Cortex of kidney (tissue), 1 donor: Measurements from ENCODE around the gene TLR4.

ENCODE experiments used
- DNase-seq: peaks from one replicate; lab custom pipeline; 2025; lab: John Stamatoyannopoulos, UW

Gene TLR4

DNA sequence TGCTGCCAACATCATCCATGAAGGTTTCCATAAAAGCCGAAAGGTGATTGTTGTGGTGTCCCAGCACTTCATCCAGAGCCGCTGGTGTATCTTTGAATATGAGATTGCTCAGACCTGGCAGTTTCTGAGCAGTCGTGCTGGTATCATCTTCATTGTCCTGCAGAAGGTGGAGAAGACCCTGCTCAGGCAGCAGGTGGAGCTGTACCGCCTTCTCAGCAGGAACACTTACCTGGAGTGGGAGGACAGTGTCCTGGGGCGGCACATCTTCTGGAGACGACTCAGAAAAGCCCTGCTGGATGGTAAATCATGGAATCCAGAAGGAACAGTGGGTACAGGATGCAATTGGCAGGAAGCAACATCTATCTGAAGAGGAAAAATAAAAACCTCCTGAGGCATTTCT lies 10.1 kb downstream of the TLR4 start:
- no peak for DNase-seq

DNA sequence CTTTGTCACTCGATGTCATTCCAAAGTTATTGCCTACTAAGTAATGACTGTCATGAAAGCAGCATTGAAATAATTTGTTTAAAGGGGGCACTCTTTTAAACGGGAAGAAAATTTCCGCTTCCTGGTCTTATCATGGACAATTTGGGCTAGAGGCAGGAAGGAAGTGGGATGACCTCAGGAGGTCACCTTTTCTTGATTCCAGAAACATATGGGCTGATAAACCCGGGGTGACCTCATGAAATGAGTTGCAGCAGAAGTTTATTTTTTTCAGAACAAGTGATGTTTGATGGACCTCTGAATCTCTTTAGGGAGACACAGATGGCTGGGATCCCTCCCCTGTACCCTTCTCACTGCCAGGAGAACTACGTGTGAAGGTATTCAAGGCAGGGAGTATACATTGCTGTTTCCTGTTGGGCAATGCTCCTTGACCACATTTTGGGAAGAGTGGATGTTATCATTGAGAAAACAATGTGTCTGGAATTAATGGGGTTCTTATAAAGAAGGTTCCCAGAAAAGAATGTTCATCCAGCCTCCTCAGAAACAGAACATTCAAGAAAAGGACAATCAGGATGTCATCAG lies 11.3 kb downstream of the TLR4 start:
- DNase-seq, result no peak

DNA sequence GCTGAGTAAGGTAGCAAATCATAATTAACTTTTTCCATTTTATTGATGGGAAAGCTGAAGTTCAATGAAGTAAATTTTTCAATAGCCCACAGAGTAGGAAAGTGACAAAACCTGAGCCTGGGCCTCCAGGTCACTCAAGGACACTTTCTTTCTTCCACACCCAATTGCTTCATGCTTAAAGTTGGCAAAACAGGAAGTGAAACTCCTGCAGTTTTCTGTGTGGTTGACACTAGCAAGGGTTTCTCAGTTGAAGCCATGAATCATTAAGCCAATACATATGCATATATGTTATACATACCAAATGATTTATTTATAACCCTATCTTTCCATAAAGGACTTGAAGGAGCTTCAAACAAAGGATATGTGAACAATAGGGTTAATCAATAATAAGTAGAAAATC lies 13.9 kb downstream of the TLR4 start:
- DNase-seq, result no peak

DNA sequence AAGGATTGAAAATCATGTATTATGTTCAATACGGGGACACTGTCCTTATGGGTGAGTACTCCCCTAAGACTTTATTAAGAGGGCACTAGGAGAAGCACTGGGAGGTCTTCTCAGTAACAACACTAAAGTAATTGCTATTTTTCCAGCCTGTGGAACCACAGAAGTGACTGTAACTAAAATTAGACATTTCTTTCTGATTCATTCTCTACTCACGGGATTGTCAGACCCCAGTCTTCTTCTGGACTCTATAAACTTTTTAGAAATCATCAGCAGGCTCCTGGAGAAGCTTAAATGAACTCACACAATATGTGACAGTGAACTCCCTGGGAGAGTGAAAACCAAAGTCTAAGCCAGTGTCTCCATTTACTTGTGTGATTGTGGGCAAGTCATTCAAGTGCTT lies 14.5 kb downstream of the TLR4 start:
- DNase-seq, result no peak

DNA sequence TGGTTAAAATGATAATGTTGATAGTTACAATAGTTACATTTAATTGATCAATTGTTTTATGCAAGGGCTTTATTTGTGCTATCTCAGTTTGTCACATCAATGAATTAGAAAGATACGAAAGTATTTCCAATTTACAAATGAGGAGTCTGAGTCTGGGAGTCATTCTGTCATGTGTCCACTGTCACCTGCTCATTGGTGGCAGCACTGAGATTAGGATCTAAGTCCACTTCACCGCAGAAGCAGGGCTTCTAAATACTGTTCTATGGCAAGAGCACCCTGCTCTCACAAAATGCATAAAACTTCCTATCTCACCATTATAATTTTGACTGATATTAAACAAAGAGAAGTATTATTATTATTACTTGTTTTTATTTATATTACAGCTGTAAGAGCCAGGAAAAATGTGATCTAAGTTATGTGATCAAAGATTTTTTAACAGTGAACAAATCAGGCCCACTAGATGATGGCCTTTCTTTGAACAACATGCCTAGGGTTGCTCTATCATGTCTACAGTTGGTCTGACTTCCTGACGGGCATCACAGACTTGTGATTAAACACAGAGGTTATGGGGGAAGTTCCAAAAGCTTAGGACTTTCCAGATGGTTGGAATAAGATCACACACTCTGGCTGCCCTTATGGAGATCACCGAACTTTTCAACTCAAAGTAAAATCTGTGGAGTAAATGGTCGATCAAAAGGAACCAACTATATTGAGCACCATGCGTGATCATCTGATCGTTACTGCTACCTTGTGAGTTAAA lies 15.1 kb downstream of the TLR4 start:
- no peak for DNase-seq

DNA sequence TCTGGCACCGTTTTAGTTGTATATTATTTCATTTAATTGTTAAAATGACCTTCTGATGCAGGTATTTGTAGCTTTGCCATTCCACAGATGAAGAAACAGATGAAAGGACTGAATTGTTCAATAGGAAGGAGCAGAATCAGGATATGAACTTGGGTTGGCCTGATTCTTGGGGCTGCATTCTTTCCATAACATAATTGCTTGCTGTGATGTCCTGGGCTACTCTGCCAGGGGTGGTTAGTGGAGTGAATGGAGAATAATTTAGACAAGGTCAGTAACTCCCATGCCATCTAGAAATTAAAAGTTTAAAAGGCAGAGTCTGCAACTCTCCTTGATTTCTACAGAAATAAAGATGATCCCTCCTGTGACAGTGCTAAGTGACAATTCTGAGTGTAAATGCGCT lies 15.9 kb downstream of the TLR4 start:
- no peak for DNase-seq

DNA sequence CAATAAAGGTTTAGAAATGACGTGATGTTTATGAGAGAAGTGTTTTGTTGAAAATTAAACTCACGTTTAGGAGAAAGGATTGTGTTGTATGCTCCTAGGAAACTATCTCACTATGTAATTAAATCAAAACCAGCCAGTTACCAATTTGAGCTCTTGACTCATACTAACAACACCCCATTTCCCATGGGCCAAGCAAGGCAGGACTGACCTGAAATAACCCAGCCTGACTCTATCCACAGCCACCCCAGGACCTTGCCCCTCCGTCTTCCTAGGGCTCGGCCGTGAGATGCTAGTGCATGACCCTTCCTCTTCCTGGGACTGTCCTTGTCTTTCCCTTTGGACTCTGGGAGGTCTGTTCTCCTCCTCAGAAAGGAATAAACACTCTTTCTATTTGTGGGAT lies 16.4 kb downstream of the TLR4 start:
- DNase-seq, result no peak

DNA sequence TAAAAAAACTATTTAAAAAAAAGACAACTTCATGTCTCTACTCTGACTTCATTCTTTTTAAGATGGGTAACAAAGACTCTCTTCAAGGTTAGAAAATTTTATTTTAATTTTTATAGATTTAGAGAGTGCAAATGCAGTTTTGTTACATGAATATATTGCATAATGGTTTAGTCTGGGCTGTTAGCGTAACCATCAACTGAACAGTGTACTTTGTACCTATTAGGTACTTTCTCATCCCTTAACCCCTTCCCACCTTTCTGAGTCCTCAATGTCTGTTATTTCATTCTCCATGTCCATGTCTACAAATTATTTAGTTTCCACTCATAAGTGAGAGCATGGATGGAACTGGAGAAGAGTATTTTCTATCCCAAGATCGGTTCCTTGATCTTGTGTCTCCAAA lies 16.8 kb downstream of the TLR4 start:
- no peak for DNase-seq

DNA sequence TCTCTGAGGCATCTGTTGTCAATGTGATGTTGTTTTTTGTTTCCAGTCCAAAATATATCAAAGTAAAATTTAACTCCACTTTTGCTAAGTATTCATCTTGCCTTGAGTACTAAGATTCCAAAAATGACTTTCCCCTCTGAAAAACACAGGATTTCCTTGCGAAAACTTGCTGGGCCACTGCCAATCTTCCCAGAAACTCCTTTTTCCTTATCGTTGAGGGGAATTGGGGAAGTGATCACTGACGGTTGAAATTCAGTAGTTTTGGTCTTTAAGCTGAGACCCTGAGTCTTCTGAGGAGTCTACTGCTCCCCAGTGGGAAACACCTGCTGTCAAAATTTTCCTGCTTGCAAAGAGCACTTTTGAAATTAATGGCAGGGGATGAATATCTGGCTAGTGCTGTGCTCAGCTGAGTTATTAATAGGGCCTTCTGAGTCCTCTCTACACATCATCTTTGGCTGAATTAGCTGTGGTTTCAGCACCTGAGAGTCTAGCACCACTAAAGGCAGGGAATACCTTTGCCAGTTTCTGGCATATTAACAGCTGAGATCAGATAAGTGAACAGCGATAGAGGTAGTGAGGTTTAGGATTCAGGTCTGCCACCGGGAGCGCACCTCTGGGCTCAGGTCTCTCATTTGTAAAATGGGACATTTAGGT lies 18.0 kb downstream of the TLR4 start:
- DNase-seq, result no peak

DNA sequence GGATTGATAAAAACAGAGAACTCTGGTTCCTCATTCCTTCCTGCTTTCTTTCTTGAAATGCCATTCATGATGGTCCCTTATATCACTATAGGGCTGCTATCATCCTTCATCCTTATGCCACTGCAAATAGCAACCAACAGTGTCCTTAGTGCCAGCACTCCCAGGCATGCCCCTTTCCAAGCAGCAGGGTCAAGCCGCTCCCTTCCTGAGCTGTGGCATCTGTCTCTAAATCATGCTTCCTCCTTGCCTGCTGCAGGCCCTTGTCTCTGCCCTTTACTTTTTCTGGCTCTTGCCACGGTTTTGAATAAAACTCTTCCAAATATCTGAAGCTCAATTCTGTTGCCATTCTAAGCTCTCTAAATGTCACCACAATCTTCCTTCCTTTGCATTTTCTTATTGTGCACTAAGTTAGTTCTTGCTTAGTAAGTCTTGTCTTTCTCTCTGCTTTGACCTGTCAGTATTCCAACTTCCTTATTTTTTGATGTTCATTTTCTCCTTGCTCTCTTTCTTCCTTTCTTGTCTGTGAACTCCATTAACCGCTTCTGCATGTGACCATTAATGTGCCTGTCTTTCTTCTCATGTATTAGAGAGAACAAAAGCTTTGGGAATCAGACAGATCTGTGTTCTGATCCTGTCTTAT lies 19.9 kb downstream of the TLR4 start:
- no peak for DNase-seq

DNA sequence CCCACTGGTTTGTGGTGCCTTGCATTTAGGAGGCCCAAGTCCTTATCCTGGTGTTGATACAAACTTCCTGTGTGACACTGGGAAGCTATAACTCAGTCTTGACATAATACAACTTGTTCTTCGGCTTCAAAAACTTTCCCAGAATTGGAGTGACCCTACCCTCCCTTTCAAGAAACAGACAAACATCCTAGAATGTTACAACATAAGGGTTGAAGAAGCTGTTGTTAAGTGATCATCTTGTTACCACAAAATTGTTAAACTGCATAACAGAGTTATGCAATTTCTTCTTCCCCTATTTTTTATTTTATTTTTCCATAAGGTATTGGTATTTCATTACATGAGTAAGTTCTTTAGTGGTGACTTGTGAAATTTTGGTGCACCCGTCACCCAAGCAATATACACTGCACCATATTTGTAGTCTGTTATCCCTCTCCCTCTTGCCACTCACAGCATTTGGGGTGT lies 21.3 kb downstream of the TLR4 start:
- no peak for DNase-seq

DNA sequence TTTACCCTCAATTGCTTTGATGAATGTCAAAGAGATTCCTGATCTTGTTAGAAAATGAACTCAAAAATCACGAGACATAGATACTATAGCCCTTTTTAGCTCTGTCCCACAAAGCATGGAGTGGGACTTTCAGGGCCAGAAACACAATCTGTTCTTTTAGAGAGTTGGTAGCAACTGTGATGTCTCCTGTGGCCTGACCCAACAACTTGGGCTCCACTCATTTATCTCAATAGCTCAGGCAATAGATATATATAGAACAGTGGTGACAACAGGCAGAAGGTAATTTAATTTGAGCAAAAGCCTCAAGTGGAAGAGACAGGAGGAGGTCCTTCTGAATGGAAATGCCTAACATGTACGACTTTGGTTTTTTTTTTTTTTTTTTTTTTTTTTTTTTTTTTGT lies 25.2 kb downstream of the TLR4 start:
- DNase-seq, result no peak

DNA sequence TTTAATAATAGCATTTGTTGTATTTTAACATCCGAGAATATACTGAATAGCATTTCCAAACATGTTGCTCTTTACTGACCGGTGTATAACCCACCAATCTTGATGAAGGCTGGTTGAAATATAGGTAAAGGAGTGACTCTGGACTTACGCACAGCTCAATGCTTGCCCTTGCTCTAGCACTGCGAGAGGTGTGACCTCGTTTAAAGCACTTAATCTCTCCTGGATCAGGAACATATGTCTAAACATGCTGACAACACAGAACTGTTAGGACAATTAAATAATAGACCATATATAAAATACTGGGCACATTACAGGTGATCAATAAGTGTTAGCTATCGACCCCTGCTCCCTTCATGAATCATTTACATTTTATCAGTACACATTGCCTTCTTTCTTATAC lies 28.3 kb downstream of the TLR4 start:
- DNase-seq, result no peak

DNA sequence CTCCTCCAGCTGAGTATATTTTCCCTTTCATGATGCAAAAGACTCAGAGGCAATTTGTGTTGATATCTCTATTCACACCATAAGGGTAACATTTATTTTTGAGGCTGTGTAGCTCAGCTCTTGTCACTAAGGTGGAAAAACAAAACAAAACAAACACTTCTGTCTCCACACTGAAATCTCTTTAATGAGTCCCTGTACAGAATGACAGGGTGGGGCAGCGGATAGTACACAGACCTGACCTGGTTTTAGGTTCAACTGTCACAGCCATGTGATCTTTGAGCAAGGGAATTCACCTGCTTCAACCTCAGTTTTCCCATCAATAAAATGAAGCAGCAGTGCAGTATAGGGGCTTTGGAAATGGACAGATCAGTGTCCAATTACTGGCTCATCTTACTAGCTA lies 29.3 kb downstream of the TLR4 start:
- no peak for DNase-seq

DNA sequence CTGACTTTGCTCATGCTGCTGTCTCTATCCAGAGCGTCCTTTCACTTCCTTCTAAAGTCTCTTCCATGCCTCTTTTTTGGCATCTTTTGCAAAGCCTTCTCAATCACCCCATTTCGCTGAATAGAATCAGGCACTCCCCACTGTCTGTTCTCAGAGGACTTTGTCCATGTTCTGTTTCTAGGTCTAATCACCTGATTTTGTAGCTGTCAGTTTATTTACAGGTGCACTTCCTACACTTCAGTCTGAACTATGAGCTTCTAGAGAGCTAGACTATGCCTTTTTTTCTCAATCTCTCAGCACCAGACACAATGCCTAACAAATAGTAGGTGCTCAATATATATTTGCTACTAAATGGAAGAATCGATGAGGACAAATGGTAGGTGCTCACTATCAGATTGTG lies 29.9 kb downstream of the TLR4 start:
- no peak for DNase-seq

DNA sequence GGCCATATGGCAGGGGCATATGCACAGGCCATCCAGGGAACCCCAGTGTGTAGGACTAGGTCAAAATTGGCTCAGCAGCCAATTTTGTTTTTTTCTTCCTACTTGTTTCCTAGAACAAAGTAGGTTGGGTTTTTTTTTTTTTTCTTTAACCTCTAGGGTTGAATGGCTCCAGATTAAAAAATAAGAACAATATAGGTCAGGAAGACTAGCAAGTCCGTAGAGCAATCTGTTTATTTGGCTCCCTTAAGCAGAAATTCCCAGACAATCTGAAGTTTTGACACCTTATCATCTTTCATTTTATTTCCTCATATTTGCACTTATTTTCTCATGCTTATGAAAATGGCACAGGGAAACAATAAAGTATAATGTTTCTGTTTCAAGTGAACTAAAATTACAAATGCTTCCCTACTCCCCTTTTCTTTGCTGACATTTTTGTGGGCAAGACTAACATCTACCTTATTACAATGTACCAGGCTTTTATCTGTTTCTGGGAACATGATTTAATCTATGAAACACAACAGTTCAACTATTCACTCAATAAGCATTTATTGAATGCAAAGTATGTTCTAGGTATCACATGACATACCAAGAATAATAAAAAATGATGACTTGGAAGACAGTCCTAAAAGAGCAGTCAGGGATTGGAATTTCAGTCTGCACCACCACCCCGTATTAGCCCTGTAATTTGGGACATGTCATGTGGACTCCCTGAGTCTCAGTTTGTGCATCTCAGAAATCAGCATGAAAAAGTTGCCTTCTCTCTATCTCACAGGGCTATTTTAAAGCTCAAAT lies 30.5 kb downstream of the TLR4 start:
- no peak for DNase-seq

DNA sequence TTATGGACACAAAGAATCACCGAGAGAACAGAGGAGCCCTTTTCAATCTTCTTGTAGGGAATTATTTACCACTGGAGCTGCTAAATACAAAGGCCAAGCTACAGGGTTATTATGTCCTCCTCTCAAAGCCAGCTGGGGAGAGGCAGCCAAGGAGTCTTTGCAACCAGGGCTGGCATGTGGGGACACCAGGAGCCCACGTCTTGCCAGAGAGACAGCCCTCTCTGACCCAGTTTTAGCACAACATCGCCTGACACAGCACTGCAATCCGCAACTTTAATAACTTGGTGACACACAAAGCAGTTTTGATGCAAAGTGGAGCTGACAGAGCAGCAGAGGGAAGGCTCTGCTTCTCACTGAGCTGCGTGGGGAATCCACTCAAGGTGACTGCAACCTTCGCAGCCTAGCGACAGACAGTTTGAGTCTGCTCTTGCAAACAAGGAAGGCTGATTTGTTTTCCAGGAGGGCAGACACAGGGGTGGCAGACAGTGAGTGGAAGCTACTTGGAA lies 33.6 kb downstream of the TLR4 start:
- DNase-seq, result no peak

DNA sequence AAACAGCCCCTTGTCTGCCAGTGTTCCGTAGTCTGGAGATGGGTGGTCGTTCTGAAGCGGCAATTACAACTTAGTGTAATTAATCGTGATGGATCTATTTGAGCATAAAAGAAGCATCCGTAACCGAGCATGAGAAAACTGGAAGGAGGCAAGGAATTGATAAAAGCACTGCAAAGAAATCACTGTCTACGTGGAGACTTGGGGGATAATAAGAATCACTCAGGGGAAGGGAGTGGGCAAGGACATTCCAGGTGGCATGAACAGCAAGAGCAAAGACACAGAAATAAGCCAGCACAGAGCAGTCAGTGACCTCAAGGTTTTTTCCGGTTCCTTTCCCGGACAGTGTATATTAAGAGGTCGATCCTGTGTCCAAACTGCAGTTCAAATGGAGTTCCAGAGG lies 35.0 kb downstream of the TLR4 start:
- DNase-seq, result no peak

DNA sequence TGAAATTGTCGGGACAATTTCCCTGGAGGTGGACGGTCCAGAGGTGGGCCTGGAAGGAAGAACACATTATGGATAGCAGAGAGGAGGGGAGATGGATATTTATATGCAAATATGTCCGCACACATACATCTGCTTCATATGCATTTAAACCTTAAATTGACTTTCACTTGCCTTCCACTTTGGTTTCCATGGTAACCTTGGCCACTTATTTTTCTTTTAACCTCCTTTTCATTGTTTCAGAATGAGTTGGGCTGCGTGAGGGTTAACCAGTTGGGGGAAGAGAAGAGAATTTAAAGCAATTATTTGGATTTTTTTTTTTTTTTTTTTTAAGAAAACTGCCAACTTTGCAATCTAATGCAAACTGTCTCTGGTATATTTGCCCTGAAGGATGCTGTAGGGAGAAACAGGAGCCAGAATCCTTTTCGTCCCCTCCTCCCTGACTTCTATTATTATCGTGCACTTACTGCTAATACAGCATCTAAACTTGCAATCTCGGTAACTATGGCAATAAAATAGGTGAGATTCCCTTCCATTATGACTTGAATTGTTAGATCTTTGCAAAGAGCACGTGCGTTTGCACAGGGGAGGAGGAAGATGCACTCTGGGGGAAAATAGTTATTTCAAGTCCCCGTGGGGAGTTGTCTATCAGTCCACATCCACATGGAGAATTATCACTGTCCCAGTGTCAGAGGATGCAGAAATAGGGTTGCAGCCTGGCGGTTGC lies 35.6 kb downstream of the TLR4 start:
- no peak for DNase-seq

DNA sequence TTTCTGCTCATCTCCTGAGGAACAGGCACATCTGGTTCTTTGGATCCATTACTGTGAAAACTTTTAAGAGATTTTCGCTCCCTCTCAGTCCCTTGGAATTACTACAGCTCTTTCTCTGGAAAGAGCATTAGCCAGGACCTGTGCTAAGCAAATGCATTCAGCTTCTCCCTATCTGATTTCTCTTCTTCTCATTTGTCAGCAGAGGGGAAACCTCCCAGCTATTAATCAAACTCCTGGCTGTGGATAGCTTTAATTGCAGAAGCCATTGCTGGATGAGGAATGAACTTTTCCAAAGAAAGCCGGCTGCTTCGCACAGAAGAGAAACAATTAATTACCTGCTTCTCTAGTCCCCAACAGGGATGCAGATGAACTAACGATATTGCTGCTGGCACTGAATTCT lies 37.9 kb downstream of the TLR4 start:
- DNase-seq, result no peak

DNA sequence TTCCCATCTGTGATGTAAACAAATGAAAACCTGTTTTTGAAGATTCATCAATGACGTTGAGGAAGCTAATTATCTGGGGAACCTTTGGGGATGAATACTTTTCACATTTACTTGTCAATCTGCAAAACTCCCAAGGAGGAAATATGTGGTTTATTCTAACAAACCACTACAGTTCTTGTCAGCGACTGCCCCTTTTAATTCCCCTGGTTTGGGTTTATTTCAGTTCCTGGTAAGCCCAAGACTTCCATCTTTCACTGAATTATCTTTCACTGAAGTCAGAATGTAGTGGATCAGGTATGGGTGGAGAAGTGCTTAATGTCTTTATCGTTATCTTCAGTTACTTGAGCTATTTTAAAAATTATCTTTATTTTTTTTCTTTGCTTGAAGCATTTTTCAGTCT lies 40.2 kb downstream of the TLR4 start:
- DNase-seq, result no peak
